Endothelial cell of umbilical vein (primary cell): ENCODE data around the gene MXI1.

Experiments used
- CTCF ChIP-seq, 2 donors: IDR thresholded peaks; 1 replicate in 1 of 2; 2 replicates in 1 of 2; pipeline ENCODE4 v1.5.1; 2011; ENCODE audit warnings: low read length in 2 of 2, mild to moderate bottlenecking in 2 of 2, moderate library complexity in 2 of 2, control low read depth in 1 of 2, inconsistent platforms in 1 of 2, low read depth in 1 of 2; ENCODE audit not compliant: insufficient read depth in 1 of 2; ENCODE audit errors: extremely low read depth in 1 of 2
- POLR2AphosphoS5 ChIP-seq: IDR thresholded peaks from 2 replicates; pipeline ENCODE4 v1.6.1; 2012; ENCODE audit warnings: low read depth, mild to moderate bottlenecking, control low read depth, low read length, moderate library complexity; ENCODE audit not compliant: insufficient read depth

GRCh38 chr10:110242511-110242910, 35.1 kb downstream of the MXI1 start:
- TF ChIP-seq CTCF (IDR thresholded peaks at IDR 0.05; ENCODE audit: extremely low read depth in 1 of 2, insufficient read depth in 1 of 2, low read depth in 1 of 2, low read length in 2 of 2) (no peak), POLR2AphosphoS5 (no peak)
